Choroid plexus epithelial cell (primary cell): ENCODE results near the gene CORO7.

Source experiments
- DNase-seq: peaks from one replicate; pipeline ENCODE4 v3.0.0-alpha.2; 2010; ENCODE audit warnings: low read depth
- H3K4me3 ChIP-seq: 2 replicates; pipeline ENCODE4 v1.5.1; 2011; ENCODE audit warnings: low read depth, mild to moderate bottlenecking, control low read depth, low read length, moderate library complexity
- CTCF ChIP-seq: conservative IDR thresholded peaks from 2 replicates; pipeline ENCODE4 v1.5.1; 2011; ENCODE audit warnings: low read depth, mild to moderate bottlenecking, control low read depth, inconsistent platforms, low read length, moderate library complexity

The CORO7 gene

GRCh38 chr16:4383591-4384444, 32.6 kb downstream of the CORO7 start:
- no peak overlapping the region for H3K4me3 ChIP-seq
- TF ChIP-seq CTCF: no peak
- DNase-seq: no peak

- H3K4me3 ChIP-seq: no peak overlapping the region
- no peak for DNase-seq
- no peak for TF ChIP-seq CTCF
Measured at GRCh38 chr16:4382795-4383357, 33.5 kb downstream of the CORO7 start.

- no peak for DNase-seq
- H3K4me3 ChIP-seq: no peak overlapping the region
- no peak for TF ChIP-seq CTCF
Measured at GRCh38 chr16:4381935-4382794, 34.2 kb downstream of the CORO7 start.

- no peak for TF ChIP-seq CTCF
- DNase-seq: no peak
- H3K4me3 ChIP-seq: no peak overlapping the region
Measured at GRCh38 chr16:4381072-4381934, 35.1 kb downstream of the CORO7 start.

- no peak for DNase-seq
- no peak overlapping the region for H3K4me3 ChIP-seq
- no peak for TF ChIP-seq CTCF
Measured at GRCh38 chr16:4380119-4381063, 36.0 kb downstream of the CORO7 start.
